ENCODE results near the gene PLA2G2C. TPM values are rescaled to one million over a fixed set of nuclear protein-coding genes. Genes with fewer than 3 reads are reported as not detected.

PLA2G2C gene
- total RNA-seq, 2 experiments from 2014 or later = 0.44 to 0.57 TPM

- no peak for DNase-seq (ENCODE audit: low spot score)
- Histone ChIP-seq H3K27ac (ENCODE audit: low read depth, low read length, poor library complexity, severe bottlenecking) (no peak overlapping the region), H3K9me2 (ENCODE audit: insufficient read depth, low read length) (no peaks in the 10 kb centered on the region), H2AFZ (ENCODE audit: low read length) (no peak overlapping the region), H4K20me1 (ENCODE audit: insufficient read depth, low read length) (no peaks in the 10 kb centered on the region), H3K79me2 (ENCODE audit: insufficient read depth, low read depth, low read length) (no peaks in the 10 kb centered on the region), H3K36me3 (ENCODE audit: insufficient read depth, low read length) (no peaks in the 10 kb centered on the region), H3K4me2 (ENCODE audit: low read length) (peak overlapping the region; percentile 4; the same call in 1 of the 2 replicates), H3K9me3 (ENCODE audit: low read length) (no peaks in the 10 kb centered on the region), H3K4me3 (ENCODE audit: low read depth, low read length, poor library complexity, severe bottlenecking) (no peak overlapping the region), H3K4me1 (ENCODE audit: insufficient read depth, low read length, poor library complexity, severe bottlenecking) (peaks cover 61% of the 10 kb centered on the region)
- intact Hi-C loops (cut with micrococcal nuclease; ENCODE audit: unreplicated experiment) = no loop called here
- TF ChIP-seq, protein P1, sequence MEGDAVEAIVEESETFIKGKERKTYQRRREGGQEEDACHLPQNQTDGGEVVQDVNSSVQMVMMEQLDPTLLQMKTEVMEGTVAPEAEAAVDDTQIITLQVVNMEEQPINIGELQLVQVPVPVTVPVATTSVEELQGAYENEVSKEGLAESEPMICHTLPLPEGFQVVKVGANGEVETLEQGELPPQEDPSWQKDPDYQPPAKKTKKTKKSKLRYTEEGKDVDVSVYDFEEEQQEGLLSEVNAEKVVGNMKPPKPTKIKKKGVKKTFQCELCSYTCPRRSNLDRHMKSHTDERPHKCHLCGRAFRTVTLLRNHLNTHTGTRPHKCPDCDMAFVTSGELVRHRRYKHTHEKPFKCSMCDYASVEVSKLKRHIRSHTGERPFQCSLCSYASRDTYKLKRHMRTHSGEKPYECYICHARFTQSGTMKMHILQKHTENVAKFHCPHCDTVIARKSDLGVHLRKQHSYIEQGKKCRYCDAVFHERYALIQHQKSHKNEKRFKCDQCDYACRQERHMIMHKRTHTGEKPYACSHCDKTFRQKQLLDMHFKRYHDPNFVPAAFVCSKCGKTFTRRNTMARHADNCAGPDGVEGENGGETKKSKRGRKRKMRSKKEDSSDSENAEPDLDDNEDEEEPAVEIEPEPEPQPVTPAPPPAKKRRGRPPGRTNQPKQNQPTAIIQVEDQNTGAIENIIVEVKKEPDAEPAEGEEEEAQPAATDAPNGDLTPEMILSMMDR (conservative IDR thresholded peaks at IDR 0.05; ENCODE audit: low read length) = no peak
- no peak for TF ChIP-seq EZH2phosphoT487 (IDR thresholded peaks at IDR 0.05; ENCODE audit: borderline replicate concordance, low read depth, low read length)
- ChIA-PET POLR2A (interaction anchor here (0.8 to 1.0 kb wide), 3 partner anchors 8 to 17 kb away, joined by 3 to 4 read pairs (median 3); no protein-coding TSS in a partner anchor), CTCF (ENCODE audit: unreplicated experiment) (no interaction called here)
- no TSS peak for BruUV-seq (replicated peaks)
Measured at GRCh38 chr1:20187813-20188454, 1.6 kb upstream of the PLA2G2C start.

DNA sequence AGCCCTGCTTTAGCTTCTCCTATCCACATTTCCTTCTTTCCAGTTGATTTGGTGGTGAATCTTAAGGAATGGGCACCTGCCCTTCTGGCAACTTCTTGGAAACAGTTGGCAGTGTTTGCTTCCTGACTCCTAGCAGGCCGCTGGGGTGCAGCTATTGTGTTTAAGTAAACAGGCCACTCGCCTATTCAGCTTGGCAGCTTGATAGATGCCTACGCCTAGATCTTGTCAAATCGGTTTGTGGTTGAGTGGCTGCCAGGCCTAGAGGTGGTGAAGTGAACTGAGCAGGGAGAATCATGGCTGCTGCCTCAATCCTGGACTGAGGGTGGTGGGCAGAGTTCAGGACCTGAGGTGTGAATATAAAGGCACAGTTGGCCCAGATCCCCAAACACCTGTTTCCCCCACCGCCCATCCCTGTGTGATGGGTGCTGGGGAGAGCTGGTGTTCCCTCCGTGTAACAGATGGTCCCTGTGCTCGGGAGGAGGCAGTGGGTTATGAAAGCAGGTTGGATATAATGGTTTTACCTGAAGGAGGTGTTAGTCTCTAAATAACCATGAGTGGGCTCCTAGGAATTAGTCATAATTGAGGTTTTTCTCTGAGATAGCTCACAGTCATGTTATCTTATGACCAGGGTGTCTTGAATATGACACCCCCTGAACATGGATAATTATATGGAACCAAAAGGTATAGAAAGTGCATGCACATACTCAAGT is 940 bp upstream of the PLA2G2C start:
- TF ChIP-seq, protein P1 (conservative IDR thresholded peaks at IDR 0.05; ENCODE audit: low read length) = no peak
- no peak for TF ChIP-seq EZH2phosphoT487 (IDR thresholded peaks at IDR 0.05; ENCODE audit: borderline replicate concordance, low read depth, low read length)
- no peak overlapping the region for H3K4me3 ChIP-seq (ENCODE audit: low read depth, low read length, poor library complexity, severe bottlenecking)
- intact Hi-C loops (cut with micrococcal nuclease; ENCODE audit: unreplicated experiment) = no loop called here

More for the DNA sequence above, 940 bp upstream of the PLA2G2C start:
- no peak overlapping the region for H2AFZ ChIP-seq (ENCODE audit: low read length)
- no peaks in the 10 kb centered on the region for H3K79me2 ChIP-seq (ENCODE audit: insufficient read depth, low read depth, low read length)
- no peak overlapping the region for H3K27ac ChIP-seq (ENCODE audit: low read depth, low read length, poor library complexity, severe bottlenecking)
- H4K20me1 ChIP-seq (ENCODE audit: insufficient read depth, low read length) = no peaks in the 10 kb centered on the region
- H3K4me2 ChIP-seq (ENCODE audit: low read length) = peak overlapping the region; percentile 18
- ChIA-PET CTCF (ENCODE audit: unreplicated experiment) (no interaction called here), POLR2A (interaction anchor here (0.6 to 1.0 kb wide), 6 partner anchors 7 to 931 kb away, joined by 3 to 4 read pairs (median 4); no protein-coding TSS in a partner anchor)
- BruUV-seq (replicated peaks) = no TSS peak
- no peaks in the 10 kb centered on the region for H3K9me2 ChIP-seq (ENCODE audit: insufficient read depth, low read length)
- H3K4me1 ChIP-seq (ENCODE audit: insufficient read depth, low read length, poor library complexity, severe bottlenecking) = peaks cover 61% of the 10 kb centered on the region
- no peaks in the 10 kb centered on the region for H3K36me3 ChIP-seq (ENCODE audit: insufficient read depth, low read length)
- no peak for DNase-seq (ENCODE audit: low spot score)
- no peaks in the 10 kb centered on the region for H3K9me3 ChIP-seq (ENCODE audit: low read length)

Measured in OCI-LY7 (cell line).